Activated naive CD4-positive, alpha-beta T cell treated with Interleukin-2 at 50 U/mL for 16 hours (primary cell): ENCODE measurements around the gene PMAIP1.
A peak's percentile ranks its signal among the peaks of the same experiment; 100 is the strongest.
"Not testable (repeated sequence)": the region's sequence is repeated elsewhere in the genome, so short reads cannot be mapped to it uniquely, and the experiment has no call there.

ENCODE experiments used
- DNase-seq: peaks from one replicate; pipeline ENCODE4 v3.0.0-alpha.2; 2020

Gene PMAIP1

DNA sequence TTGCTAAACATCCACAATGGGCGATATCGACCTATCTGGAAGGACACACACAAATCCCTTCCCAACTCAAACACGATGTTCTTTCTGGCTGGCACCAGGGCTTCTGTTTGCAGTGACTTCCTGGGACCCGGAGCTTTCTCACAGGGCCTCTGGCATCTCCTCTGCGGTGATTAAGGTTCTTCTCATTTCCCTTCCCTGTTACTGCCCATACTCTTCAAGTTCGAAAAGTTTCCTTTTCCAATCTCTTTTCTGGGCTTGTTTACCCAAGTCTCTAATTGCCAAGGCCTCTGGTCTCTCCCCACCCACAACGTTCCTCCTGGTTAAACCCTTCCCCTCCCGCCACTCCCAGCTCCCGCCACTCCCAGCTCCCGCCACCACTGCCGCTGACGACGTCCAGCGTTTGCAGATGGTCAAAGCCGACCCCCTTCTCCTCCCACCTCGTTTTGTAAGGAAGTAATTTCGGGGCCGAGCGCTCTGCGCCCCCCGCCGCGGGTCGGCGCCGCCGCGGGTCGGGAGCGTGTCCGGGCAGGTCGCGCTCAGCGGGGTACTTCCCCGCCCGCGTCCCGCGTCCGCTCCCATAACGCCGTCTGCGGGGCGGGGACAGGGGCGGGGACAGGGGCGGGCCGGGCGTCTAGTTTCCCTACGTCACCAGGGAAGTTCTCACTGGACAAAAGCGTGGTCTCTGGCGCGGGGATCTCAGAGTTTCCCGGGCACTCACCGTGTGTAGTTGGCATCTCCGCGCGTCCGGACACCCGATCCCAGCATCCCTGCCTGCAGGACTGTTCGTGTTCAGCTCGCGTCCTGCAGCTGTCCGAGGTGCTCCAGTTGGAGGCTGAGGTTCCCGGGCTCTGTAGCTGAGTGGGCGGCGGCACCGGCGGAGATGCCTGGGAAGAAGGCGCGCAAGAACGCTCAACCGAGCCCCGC is at the start of gene PMAIP1:
PMAIP1 (plus strand) TSS at position 699 of the 924 bp plus-strand sequence; CDS start at position 881, 182 bp downstream.
- peak; percentile 88 for DNase-seq

DNA sequence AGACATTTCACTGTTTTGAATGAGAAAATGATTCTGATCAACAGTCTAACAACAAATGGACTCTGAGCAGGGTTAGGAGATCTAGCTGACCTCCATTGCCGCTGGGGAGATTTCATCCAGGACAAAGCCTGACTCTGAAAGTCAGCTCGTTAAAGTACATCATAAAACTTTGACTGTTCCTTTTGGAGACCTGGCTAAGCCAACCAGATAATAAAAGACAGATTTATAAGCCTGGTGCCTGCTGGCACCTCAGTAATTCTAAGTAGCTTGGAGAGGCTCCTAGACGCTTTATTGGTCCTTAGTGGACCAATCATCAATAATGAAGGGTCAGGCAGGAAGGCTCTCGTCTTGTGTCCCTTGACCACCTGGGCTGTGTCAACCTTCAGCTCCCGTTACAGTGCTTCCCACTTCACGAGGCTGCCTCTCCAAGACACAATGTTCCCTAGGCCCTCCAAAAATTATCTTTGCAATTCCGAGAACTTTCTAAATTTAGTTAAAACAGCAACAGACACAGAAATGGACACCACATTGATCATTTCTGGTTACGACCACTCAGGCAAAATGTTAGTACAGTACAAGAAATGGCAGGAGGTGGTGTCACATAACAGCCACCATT is 47.9 kb upstream of the PMAIP1 start:
- DNase-seq = no peak

DNA sequence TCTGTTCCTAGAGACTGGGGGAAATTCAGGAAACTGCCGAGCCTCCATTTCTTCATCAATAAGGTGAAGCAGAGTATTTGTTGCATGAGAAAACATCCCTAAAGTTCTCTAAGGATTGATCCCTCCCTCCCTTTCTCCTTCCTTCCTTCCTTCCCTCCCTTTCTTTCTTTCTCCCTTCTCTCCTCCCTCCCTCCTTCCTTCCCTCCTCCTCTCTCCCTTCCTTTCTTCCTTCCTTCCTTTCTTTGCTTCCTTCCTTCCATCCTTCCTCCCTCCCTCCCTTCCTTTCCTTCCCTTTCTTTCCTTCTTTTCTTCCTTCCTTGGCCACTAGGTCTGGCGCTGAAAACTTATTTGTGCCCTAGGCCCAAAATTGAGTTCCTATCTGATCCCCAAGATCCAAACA is 47.2 kb upstream of the PMAIP1 start:
- DNase-seq = no peak

DNA sequence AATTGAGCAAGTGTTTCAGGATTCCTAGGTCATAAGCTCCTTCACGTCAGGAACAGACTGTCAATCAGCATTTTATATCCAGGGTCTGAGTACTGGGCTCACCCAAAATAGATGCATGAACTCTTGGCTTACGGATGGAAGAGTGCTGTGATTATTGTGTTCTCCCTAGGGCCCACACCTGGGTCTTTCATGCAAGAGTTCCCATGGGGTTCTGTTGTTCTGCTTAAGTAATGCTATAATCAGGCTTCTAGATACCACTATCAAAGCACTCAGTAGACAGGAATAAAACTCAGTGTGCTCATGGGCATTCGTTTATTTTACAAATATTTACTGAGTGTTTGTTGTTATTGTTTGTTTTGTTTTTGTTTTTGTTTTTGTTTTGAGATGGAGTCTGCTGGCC is 46.4 kb upstream of the PMAIP1 start:
- no peak for DNase-seq

DNA sequence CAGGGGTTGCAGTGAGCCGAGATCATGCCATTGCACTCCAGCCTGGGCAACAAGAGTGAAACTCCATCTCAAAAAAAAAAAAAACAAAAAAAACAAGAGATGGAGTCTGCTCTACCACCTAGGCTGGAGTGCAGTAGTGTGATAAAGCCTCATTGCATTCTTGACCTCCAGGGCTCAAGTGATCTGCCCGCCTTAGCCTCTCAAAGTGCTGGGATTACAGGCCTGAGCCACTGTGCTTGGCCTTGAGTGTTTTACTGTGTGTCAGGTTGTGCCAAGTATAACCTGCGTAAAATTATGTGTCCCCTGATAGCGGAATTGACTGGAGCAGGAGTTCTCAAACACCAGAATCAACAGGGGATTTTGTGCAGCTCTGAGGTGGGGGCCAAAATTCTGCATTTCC is 45.8 kb upstream of the PMAIP1 start:
- DNase-seq = not testable (repeated sequence)

DNA sequence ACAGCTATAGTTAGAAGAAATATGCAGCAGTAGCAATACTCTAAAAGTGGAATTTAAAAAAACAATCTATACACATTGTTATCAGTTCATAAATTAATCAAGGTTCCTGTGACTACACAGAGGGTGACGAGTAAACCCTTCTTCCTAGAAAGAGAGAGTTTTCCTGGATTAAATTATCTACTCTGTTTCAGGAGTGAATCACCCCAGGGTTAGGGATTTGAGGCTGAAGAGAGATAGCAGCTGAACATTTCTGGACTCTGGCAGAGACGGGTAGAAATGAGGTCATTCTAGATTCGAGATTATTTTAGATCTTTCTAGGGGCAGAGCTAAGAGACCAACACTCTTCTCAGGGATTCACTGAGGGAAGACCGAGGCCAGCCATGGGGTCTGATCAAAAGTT is 38.8 kb upstream of the PMAIP1 start:
- no peak for DNase-seq

DNA sequence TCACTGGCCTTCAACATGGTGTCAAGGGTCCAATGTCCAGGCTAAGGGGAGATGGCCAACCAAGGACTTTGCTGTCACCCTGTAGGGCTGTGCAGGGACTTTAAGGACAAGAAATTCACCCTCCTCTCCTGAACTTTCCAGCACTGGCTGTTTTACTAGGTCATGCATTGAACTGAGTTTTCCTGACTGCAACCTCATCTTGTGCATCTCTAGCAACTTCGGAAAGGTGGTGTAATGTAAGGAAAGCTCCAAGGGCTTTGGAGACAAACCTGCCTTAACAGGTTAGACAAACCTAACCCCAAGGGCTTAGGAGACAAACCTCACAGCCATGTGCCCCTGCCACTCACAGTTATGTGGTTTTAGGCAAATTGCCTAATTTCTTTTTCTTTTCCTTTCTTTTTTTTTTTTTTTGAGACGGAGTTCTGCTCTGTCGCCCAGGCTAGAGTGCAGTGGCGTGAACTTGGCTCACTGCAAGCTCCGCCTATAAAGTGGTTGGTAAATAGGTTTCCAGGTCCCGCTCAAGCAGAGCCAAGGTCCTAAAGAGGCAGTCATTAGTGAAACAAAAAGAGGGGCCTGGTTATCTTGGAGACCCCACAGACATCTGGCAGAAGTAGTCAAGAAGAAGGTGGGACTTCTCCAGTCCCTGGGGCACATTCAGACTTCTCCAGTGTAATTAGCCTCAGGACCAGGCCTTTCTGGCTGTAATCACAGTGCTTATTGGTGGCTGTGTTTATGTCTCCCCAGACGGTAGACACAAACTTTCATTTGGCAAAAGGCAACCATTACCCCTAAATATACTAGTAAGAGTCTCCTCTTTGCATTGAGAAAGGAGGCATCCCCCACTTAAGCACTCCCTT is 37.6 kb upstream of the PMAIP1 start:
- DNase-seq = no peak

DNA sequence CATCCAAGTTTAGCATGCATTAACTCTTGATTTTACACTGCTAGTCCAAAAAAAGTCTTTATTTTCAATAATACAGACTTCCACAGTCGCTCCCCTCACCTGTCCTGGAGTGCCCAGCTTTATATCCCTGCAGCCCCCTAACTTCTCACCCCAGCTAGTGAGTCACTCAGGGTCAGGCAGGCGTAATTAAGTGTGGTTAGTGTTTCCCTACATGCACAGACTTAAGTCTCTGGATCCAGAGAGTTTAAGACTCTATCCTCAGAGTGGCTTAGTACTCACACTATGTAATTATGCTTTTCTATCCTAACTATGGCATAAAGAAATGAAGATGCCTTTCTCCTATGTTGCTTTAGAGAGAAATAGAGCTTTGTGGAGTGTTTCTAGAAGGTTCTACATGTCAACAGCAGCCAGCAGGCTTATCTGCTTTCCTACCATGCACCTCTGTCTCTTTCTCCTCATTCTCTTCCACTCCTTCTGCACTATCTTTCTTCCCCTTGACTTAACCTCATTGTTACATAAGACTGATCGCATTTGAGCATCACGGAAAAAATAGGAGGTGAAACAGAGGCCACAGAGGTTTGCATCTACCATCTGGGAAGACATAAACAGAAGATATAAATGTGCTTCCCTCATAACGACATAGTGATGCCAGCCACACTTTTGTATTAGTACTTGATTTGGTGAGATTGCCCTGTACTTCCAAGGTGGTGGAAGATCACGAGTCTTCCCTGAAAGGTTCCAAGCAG is 34.4 kb upstream of the PMAIP1 start:
- no peak for DNase-seq

DNA sequence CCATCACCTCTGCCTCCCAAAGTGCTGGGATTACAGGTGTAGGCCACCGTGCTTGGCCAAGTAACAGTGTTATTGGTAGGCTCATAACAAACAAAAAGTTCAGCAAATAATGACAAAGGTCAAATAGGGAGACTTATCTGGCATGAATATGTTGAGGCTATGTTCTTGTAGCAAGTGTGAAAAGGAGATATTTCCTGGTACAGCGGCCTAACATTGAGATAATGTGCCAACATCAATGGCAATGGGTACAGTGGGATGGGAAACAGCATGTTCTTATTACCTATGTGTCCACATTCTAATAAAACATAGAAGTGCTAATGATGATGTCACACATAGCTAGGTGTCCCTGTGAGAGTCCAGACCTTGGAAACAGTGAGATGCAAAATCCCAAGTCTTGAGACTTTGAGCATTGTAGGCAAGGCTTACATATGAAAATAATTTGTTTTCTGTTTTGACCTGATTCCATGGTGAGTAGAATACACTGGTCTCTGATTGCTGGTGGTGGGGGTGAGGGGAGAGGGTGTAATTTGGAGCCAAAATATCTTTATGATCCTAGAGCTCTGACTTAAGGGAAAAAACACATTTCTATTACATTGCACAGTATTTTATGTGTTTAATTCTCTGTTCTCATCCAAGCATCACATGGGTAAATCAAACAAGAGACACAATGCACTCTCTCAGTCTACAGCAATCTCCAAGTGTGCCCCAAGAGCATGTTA is 33.1 kb upstream of the PMAIP1 start:
- DNase-seq = no peak

DNA sequence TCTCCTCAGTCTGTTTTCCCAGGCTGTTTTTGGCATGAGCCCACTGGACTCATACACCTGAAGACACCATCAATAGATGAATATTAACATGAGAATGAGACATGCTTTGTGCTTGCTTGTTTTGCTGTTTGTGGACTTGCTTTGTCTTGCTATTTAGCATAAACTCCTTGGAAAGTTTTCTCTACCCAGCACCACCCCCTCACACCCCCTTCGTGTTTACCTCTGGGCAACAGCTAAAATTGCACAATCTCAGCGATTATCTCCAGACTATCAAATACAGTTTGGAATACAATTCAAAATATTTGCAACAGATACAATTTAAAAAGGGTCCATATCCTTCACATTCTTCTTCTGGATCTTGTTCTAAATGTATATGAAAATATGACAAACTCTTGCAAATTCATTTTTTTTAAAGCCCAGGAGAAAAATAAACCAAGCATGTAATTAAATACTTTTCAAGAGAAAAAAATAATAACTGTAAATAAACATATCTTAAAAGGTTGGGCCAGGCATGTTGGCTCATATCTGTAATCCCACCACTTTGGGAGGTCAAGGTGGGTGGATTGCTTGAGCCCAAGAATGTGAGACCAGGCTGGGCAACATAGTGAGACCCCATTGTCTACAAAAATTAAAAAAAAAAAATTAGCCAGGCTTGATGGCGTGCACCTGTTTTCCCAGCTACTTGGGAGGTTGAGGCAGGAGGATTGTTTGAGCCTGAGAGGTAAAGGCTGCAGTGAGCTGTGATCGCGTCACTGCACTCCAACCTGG is 32.3 kb upstream of the PMAIP1 start:
- no peak for DNase-seq

DNA sequence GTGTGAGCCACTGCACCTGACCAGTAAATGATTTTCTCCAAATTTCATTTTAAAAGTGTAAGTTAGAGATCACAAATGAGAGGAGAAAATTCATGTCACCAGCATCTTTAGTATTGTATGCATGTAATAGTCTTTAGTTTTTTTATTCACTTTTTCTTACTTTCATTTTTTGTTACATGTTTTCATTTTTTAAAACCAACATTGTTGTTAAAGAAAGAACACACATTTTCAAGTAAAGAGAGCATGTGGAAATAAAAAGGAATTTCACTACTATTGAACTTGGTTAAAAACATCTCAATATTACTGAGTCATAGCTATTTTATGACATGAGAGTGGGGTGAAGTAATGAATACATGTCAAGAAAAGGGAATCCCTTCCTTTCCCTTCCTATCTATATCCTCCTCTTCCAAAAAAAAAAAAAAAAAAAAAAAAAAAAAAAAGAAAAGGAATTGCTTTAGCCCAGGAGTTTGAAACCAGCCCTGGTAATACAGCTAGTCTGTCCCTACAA is 29.1 kb upstream of the PMAIP1 start:
- no peak for DNase-seq

DNA sequence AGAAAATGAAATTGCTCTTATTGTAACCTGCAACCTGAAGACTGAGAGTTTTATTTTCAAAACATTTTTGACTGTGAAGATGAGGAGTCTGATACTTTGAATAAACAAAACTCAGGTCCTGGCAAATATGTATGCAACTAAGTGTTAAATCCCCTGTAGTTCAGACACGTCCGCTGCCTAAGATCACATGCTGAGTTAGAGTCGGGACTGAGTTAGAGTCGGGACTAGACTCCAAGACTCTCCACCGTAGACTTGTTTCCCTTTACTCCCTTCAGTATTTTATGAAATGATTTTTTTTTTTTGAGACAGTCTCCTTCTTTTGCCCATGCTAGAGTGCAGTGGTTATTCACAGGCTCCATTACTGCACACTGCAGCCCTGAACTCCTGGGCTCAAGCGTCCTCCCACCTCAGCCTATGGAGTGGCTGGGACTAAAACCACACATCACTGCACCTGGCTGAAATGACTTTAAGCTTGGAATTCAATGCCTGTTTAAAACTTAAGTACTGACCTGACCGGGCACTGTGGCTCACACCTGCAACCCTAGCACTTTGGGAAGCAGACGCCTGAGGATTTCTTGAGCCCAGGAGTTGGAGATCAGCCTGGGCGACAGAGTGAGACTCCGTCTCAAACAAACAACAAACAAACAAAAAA is 28.0 kb upstream of the PMAIP1 start:
- no peak for DNase-seq

DNA sequence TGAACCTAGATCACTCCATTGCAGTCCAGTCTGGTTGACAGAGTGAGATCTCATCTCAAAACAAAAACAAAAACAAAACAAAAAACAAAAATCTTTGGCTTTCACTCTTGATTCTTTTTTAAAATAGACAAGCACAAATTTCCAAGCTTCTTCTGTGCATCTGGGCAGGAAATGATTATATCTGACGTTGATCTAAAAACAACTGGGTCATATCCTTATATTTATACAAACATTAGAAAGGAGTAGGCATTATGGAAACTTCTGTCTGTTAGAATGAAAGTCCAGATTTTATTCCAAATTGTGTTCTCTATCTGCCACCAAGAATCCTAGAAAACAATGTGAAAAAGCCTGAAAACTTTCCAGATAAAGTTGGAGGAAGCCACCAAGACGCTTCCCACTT is 26.2 kb upstream of the PMAIP1 start:
- no peak for DNase-seq

DNA sequence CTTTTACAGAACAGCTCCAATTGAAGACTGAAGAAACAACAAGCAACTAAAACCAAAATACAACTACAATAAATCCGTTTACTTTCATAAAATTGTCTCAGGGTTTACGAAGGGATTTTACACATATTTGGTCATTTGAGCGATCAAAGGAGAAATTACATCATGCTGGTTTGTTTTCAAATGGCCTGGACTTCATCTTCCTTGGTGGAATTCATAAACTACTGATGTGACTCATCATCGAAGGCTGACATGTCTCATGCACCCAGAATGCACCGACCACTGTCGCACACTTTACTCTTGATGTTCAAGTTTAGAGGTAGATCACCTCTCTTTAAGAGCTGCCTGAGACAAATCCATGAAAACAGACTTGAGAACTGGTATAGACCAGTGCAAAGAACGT is 25.6 kb upstream of the PMAIP1 start:
- DNase-seq = no peak

DNA sequence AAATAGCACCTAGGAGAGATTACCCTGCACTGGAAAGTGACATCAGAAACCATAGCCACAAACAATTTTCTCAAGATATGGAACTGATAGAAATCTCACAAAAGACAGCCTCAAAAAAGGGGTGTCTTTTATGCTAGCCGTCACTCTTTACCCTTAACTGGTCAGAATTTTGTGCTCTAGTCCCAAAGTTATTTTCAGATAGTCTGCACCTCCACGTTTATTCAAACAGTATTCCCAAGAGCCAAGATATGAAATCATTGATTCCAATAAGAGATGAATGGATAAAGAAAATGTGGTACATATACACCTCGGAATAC is 23.5 kb upstream of the PMAIP1 start:
- DNase-seq = no peak

DNA sequence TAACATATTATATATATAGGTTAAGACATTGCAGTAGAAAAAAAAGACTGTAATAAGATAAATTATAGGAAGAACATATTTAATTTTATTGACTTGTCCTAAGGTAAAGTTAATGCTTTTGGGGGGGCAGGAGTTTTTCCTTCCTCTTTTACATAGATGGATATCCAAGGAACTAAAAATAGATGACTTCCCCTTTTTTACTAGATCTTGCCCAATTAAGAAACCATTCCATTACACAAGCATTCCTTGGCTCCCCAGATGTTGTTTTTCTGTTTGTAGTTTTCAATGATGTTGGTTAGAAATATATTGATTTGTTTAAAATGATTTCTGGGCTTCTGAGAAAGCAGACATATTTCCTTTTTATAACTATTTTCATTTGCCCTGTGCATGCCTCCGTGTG is 22.4 kb upstream of the PMAIP1 start:
- no peak for DNase-seq

DNA sequence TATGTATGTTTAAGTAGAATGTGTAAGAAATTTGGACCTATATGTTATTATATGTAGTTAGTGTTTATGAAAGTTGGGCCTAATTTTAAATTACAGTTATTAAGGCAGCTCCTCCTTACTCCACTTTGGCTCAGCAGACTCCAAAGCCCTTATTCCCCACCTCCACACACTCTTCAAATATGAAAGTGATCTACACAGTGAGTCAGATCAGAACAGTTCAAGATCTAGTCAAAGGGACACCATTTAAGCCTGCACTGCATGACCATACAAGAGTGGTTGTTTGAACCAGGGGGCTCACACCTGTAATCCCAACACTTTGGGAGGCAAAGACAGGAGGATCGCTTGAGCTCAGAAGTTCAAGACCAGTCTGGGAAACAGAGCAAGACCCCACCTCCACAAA is 21.2 kb upstream of the PMAIP1 start:
- no peak for DNase-seq

DNA sequence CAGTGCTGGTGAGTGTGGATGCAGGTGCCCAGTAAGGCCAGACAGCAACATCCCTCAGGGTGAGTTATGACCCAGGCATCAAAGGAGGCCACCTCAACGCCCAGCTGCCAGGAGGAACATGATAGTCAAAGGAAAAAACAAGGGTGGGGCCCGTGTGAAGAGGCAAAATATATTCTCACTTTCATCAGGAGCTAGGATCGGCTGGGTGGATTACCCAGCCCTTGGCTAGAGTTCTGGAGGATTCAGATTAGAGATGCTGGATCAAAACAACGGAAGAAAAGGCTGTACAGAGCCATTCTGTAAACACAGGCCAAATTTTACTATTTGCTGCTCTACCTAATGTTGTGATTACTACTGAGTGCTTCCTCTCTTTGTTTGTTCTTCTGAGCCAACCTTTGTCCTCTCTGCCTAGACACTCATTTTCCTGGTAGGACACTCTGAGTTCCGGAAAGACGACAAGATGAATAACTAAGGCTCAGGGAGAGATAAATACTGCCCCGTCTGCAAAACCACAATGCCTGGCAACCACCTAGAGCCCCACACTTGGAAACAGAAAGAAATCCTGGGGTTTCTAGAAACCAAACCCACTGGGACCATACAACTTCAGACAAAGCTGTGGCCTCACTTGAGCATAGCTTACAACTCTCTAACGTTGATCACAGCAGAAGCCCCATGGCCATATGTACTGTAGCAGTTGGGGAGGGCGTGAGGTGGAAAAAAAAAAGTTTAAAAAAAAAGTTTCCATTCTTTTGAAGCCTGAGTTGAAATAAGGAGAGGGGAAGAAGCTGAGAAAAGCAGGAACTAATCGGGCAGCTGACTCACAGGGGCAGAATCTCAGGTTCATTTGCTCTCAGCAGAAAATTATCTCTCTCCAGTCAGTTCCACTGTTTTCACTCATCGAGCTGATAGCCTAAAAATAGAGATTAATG is 17.8 kb upstream of the PMAIP1 start:
- DNase-seq = peak; percentile 12

DNA sequence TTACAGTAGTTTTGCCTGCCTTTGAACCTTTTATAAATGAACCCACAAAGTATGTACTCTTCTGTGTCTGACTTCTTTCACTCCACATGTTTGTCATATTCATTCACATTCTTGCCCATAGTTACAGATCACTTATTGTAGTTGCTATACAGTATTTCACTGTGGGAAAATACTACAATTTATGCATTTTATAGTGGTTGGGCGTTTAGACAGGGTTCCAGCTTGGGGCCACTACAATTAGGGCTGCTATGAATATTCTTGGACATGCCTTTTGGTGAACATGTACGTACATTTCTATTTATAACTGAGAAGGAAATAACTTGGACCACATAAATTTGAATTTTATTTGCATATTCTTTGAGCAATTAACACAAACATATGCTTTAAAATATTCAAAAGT is 15.4 kb upstream of the PMAIP1 start:
- DNase-seq = no peak
